HG02623 (cell line): ENCODE results near the gene ASB7.
"Not testable (repeated sequence)": the region's sequence is repeated elsewhere in the genome, so short reads cannot be mapped to it uniquely, and the experiment has no call there.

ENCODE experiments used
- ATAC-seq: cut with Tn5 transposase; IDR thresholded peaks from one replicate; pipeline ENCODE4 v1.9.1; 2021; ENCODE audit warnings: moderate library complexity; ENCODE audit not compliant: unreplicated experiment

ASB7 gene

GRCh38 chr15:100602064-100602822, at the start of gene ASB7, which contains the start of gene LINS1:
ASB7 (plus strand) TSS chr15:100602589; CDS start chr15:100612217, 9,628 bp downstream.
LINS1 (minus strand) TSS chr15:100602184; CDS start chr15:100580842, 21,342 bp downstream.
- ATAC-seq: peak; percentile 85

GRCh38 chr15:100553468-100553867, 48.9 kb upstream of the ASB7 start:
- no peak for ATAC-seq

GRCh38 chr15:100558771-100559254, 43.6 kb upstream of the ASB7 start:
- no peak for ATAC-seq

GRCh38 chr15:100559330-100559729, 43.1 kb upstream of the ASB7 start:
- no peak for ATAC-seq

GRCh38 chr15:100560323-100560722, 42.1 kb upstream of the ASB7 start:
- no peak for ATAC-seq

- no peak for ATAC-seq
Measured at GRCh38 chr15:100565591-100565990, 36.8 kb upstream of the ASB7 start.

GRCh38 chr15:100566850-100567628, 35.4 kb upstream of the ASB7 start:
- ATAC-seq: no peak

- no peak for ATAC-seq
Measured at GRCh38 chr15:100569391-100569790, 33.0 kb upstream of the ASB7 start.

GRCh38 chr15:100570275-100570674, 32.1 kb upstream of the ASB7 start:
- ATAC-seq: peak; percentile 20

GRCh38 chr15:100570735-100571313, 31.6 kb upstream of the ASB7 start:
- ATAC-seq: peak; percentile 86

GRCh38 chr15:100571592-100572167, 30.7 kb upstream of the ASB7 start:
- ATAC-seq: no peak

- no peak for ATAC-seq
Measured at GRCh38 chr15:100572362-100572983, 29.9 kb upstream of the ASB7 start.

GRCh38 chr15:100573526-100573925, 28.9 kb upstream of the ASB7 start:
- ATAC-seq: no peak

- ATAC-seq: no peak
Measured at GRCh38 chr15:100580414-100580813, 22.0 kb upstream of the ASB7 start.

- ATAC-seq: no peak
Measured at GRCh38 chr15:100588638-100589242, 13.6 kb upstream of the ASB7 start.

- ATAC-seq: not testable (repeated sequence)
Measured at GRCh38 chr15:100591163-100591562, 11.2 kb upstream of the ASB7 start.

GRCh38 chr15:100591835-100592234, 10.6 kb upstream of the ASB7 start:
- no peak for ATAC-seq

- no peak for ATAC-seq
Measured at GRCh38 chr15:100592898-100593297, 9.5 kb upstream of the ASB7 start.

GRCh38 chr15:100593431-100593830, 9.0 kb upstream of the ASB7 start:
- ATAC-seq: no peak

- no peak for ATAC-seq
Measured at GRCh38 chr15:100595964-100596363, 6.4 kb upstream of the ASB7 start.
